Left renal cortex interstitium (tissue), 4 donors: Measurements from ENCODE around the gene KRTAP4-8. TPM values are rescaled to one million over a fixed set of nuclear protein-coding genes. Genes with fewer than 3 reads are reported as not detected.

Experiments used
- polyA plus RNA-seq, 4 donors: library from polyadenylated mRNA; unstranded; fragments of 120-200 nt; gene quantifications; one replicate each; pipeline ENCODE4 v1.2.1, GENCODE V29; 2013; ENCODE audit not compliant: insufficient read length in 4 of 4

Gene KRTAP4-8
- polyA plus RNA-seq, 4 donors: not detected

Other genes with a start within 250 kb of the KRTAP4-8 start
- under 1 TPM in 1 of 4 donors, not detected in 3; 0.28 TPM for gene KRT12, start 230.9 kb downstream of the KRTAP4-8 start, polyA plus RNA-seq
- gene KRT20, start 212.9 kb downstream of the KRTAP4-8 start, polyA plus RNA-seq: under 1 TPM in 2 of 4 donors, not detected in 2; 0.20 to 0.24 TPM
- 1 to 10 TPM in 3 of 4 donors, under 1 TPM in 1; 0.57 to 2.3 (median 1.6) TPM for gene KRT23, start 160.5 kb downstream of the KRTAP4-8 start, polyA plus RNA-seq
- gene KRT39, start 131.2 kb downstream of the KRTAP4-8 start, polyA plus RNA-seq: under 1 TPM in 1 of 4 donors, not detected in 3; 0.09 TPM
- under 1 TPM in 1 of 4 donors, not detected in 3; 0.08 TPM for gene KRT40, start 113.8 kb downstream of the KRTAP4-8 start, polyA plus RNA-seq
- not detected for gene KRTAP3-3, start 104.0 kb downstream of the KRTAP4-8 start, polyA plus RNA-seq
- not detected for gene KRTAP3-2, start 98.2 kb downstream of the KRTAP4-8 start, polyA plus RNA-seq
- gene KRTAP3-1, start 89.0 kb downstream of the KRTAP4-8 start, polyA plus RNA-seq: not detected
- gene KRTAP1-5, start 70.9 kb downstream of the KRTAP4-8 start, polyA plus RNA-seq: not detected
- not detected for gene KRTAP1-4, start 67.9 kb downstream of the KRTAP4-8 start, polyA plus RNA-seq
- gene KRTAP1-3, start 63.3 kb downstream of the KRTAP4-8 start, polyA plus RNA-seq: not detected
- not detected for gene KRTAP1-1, start 56.7 kb downstream of the KRTAP4-8 start, polyA plus RNA-seq
- gene KRTAP2-1, start 50.8 kb downstream of the KRTAP4-8 start, polyA plus RNA-seq: not detected
- not detected for gene KRTAP2-2, start 42.9 kb downstream of the KRTAP4-8 start, polyA plus RNA-seq
- gene KRTAP2-3, start 38.0 kb downstream of the KRTAP4-8 start, polyA plus RNA-seq: not detected
- gene KRTAP2-4, start 32.3 kb downstream of the KRTAP4-8 start, polyA plus RNA-seq: not detected
- not detected for gene KRTAP4-7, start 14.0 kb downstream of the KRTAP4-8 start, polyA plus RNA-seq
- gene KRTAP4-16, start 4.1 kb upstream of the KRTAP4-8 start, polyA plus RNA-seq: not detected
- not detected for gene KRTAP4-9, start 7.2 kb upstream of the KRTAP4-8 start, polyA plus RNA-seq
- not detected for gene KRTAP4-11, start 20.2 kb upstream of the KRTAP4-8 start, polyA plus RNA-seq
- gene KRTAP4-12, start 26.0 kb upstream of the KRTAP4-8 start, polyA plus RNA-seq: not detected
- not detected for gene KRTAP4-6, start 42.4 kb upstream of the KRTAP4-8 start, polyA plus RNA-seq
- gene KRTAP4-5, start 51.7 kb upstream of the KRTAP4-8 start, polyA plus RNA-seq: not detected
- not detected for gene KRTAP4-4, start 62.6 kb upstream of the KRTAP4-8 start, polyA plus RNA-seq
- gene KRTAP4-3, start 70.1 kb upstream of the KRTAP4-8 start, polyA plus RNA-seq: not detected
- not detected for gene KRTAP4-2, start 80.1 kb upstream of the KRTAP4-8 start, polyA plus RNA-seq
- not detected for gene KRTAP4-1, start 86.8 kb upstream of the KRTAP4-8 start, polyA plus RNA-seq
- not detected for gene KRTAP9-1, start 91.7 kb upstream of the KRTAP4-8 start, polyA plus RNA-seq
- not detected for gene KRTAP9-2, start 128.5 kb upstream of the KRTAP4-8 start, polyA plus RNA-seq
- gene KRTAP9-3, start 134.3 kb upstream of the KRTAP4-8 start, polyA plus RNA-seq: not detected
- gene KRTAP9-8, start 139.9 kb upstream of the KRTAP4-8 start, polyA plus RNA-seq: not detected
- not detected for gene KRTAP9-4, start 151.5 kb upstream of the KRTAP4-8 start, polyA plus RNA-seq
- not detected for gene KRTAP9-9, start 157.2 kb upstream of the KRTAP4-8 start, polyA plus RNA-seq
- under 1 TPM in 3 of 4 donors, not detected in 1; 0.09 to 0.14 (median 0.10) TPM for gene KRTAP9-6, start 167.2 kb upstream of the KRTAP4-8 start, polyA plus RNA-seq
- not detected for gene KRTAP9-7, start 177.6 kb upstream of the KRTAP4-8 start, polyA plus RNA-seq
- gene KRTAP29-1, start 204.7 kb upstream of the KRTAP4-8 start, polyA plus RNA-seq: not detected
- not detected for gene KRTAP16-1, start 211.2 kb upstream of the KRTAP4-8 start, polyA plus RNA-seq
- gene KRTAP17-1, start 217.6 kb upstream of the KRTAP4-8 start, polyA plus RNA-seq: not detected